Natural killer cell treated with Interleukin-12 subunit alpha and Interleukin-12 subunit beta and Interleukin-15 and Interleukin-18, amount 100 ng/mL, for 72 hours (primary cell): ENCODE measurements around the gene EML1. TPM values are rescaled to one million over a fixed set of nuclear protein-coding genes. Genes with fewer than 3 reads are reported as not detected.

Experiments
- ATAC-seq, 2 donors: fragments of 150-1000 bp; cut with Tn5 transposase in 1 of 2; sonication (Bioruptor Pico), chemical (Tn5 transposase) in 1 of 2; 2 replicates each; pipeline ENCODE4 v1.10.0; 2021
- DNase-seq: peaks from one replicate; pipeline ENCODE4 v3.0.0; 2022; ENCODE audit warnings: low spot score
- H3K27ac Mint-ChIP-seq, 2 donors: 1 replicate in 1 of 2; 2 replicates in 1 of 2; pipeline ENCODE4 v1.8.0; 2022; ENCODE audit warnings: mixed read lengths in 2 of 2, mild to moderate bottlenecking in 1 of 2, moderate library complexity in 1 of 2
- H3K27me3 Mint-ChIP-seq, 2 donors: 1 replicate in 1 of 2; 2 replicates in 1 of 2; pipeline ENCODE4 v1.8.0; 2022; ENCODE audit warnings: mixed read lengths in 2 of 2
- H3K36me3 Mint-ChIP-seq: one replicate; pipeline ENCODE4 v1.8.0; 2022; ENCODE audit warnings: mixed read lengths
- H3K4me1 Mint-ChIP-seq, 2 donors: 1 replicate in 1 of 2; 2 replicates in 1 of 2; pipeline ENCODE4 v1.8.0; 2022; ENCODE audit warnings: low read depth in 2 of 2, mixed read lengths in 2 of 2, mild to moderate bottlenecking in 1 of 2
- H3K4me3 Mint-ChIP-seq: one replicate; pipeline ENCODE4 v1.8.0; 2022; ENCODE audit warnings: mixed read lengths
- H3K9me3 Mint-ChIP-seq: 2 replicates; pipeline ENCODE4 v1.8.0; 2022; ENCODE audit warnings: mixed read lengths
- total RNA-seq, 2 donors: library from RNA; stranded (reverse); gene quantifications; one replicate each; pipeline ENCODE4 v1.2.3, GENCODE V29; 2022

Gene EML1
- total RNA-seq, 2 donors from 2014 or later = 1.4 TPM; not detected in 1

DNA sequence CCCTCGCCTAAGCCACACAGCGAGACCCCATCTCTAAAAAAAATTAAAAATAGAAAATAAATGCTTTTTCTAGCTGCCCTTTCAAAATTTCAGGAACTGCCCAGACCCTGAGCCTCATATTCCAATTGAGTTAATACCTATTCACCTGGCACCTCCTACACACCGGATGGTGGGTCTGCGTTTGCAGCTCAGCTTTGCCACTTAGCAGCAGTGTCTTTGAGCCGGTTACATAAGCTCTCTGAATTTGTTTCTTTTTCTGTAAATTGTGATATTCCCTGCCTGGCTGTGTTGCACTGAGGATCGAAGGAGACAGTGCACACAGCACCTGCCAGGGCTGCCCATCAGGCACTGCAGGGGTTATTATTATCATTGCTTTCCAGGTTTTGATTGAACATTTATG lies 125.6 kb downstream of the EML1 start:
- ATAC-seq (no peak), DNase-seq (no peak)
- Mint-ChIP-seq H3K9me3 (no peaks in the 10 kb centered on the region), H3K4me1 (no peaks in the 10 kb centered on the region), H3K27ac (no peak overlapping the region), H3K36me3 (no peaks in the 10 kb centered on the region), H3K27me3 (peaks cover 17 to 30% of the 10 kb centered on the region in 2 donors), H3K4me3 (no peak overlapping the region)

DNA sequence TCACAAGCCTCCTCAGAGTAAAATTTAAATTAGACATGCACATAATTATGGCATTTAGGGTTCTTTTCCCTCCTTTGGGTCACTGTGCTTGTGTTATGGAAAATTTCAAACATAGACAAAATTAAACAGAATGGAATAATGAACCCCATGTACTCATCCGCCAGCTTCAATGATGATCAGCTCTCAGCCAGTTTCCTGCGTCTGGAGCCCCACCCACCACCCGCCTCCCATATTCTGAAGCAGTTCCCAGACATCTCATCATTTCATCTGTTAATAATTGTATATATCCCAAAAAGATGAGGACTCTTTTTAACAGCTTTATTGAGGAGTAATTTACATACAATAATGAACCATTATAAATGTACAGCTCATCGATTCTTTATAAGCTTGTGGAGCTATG lies 128.2 kb downstream of the EML1 start:
- Mint-ChIP-seq H3K4me3 (no peak overlapping the region), H3K36me3 (no peaks in the 10 kb centered on the region), H3K9me3 (no peaks in the 10 kb centered on the region), H3K27me3 (peaks cover 19 to 26% of the 10 kb centered on the region in 2 donors), H3K4me1 (no peaks in the 10 kb centered on the region), H3K27ac (no peak overlapping the region)
- ATAC-seq (no peak), DNase-seq (no peak)

DNA sequence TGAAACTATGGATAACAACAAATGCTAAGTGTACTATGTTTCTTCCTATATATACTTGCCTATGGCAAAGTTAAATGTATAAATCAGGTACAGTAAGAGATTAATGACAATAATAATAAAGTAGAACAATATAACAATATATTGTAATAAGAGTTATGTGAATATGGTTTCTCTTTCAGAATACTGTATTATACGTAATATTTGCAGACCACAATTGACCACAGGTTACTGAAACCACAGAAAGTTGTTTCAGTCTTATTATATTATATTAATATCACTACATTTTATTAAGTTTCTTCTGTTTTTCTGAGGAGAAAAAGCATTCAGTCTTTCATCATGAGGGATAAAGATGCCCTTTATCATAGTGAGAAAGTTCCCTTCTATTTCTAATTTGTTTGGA lies 131.2 kb downstream of the EML1 start:
- Mint-ChIP-seq H3K27ac (no peak overlapping the region), H3K9me3 (no peaks in the 10 kb centered on the region), H3K36me3 (peaks cover 8% of the 10 kb centered on the region), H3K4me3 (no peak overlapping the region), H3K4me1 (no peaks in the 10 kb centered on the region), H3K27me3 (peaks cover 14 to 19% of the 10 kb centered on the region in 2 donors)
- ATAC-seq = no peak
- no peak for DNase-seq

DNA sequence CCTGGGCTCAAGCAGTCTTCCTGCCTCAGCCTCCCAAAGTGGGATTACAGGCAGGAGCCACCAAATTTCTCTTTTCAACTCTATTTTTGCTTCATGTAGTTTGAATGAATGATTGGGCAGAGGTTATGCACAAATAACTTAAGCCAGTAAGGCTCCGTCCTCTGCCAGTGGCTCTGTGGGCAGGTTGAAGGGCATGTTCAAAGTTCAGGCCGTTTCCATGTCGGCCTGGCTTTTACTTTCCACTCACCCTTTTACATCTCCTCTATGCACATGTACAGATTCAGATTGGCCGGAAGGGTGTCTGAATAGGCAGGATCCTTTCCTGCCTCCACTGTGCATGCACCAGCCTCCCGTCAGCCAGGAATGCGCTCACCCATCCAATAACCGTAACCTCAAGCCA lies 132.3 kb downstream of the EML1 start:
- H3K27me3 Mint-ChIP-seq = peaks cover 11 to 14% of the 10 kb centered on the region in 2 donors
- no peaks in the 10 kb centered on the region for H3K9me3 Mint-ChIP-seq
- peaks cover 8% of the 10 kb centered on the region for H3K36me3 Mint-ChIP-seq
- no peak overlapping the region for H3K4me3 Mint-ChIP-seq
- ATAC-seq (no peak), DNase-seq (no peak)
- no peak overlapping the region for H3K27ac Mint-ChIP-seq
- H3K4me1 Mint-ChIP-seq = no peaks in the 10 kb centered on the region

DNA sequence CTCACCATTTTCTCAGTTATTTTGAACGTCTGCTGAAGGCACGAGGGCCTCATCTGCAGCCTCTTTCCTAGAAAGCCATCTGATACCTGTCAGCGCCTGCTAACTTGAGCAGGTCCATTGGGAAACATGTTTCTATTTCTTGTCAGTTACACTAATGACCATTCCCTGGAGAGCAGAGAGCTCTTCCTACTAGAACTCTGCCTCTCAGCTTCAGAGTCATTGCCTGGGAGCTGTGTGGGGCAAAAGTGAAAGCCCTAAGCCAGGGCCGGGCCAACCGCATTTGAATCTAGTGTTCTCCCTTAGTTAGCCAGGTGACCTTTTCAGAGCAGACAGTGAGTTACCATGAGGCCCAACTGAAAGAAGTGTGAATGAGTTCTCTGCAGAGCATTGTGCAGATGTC lies 135.8 kb downstream of the EML1 start:
- Mint-ChIP-seq H3K36me3 (peaks cover 8% of the 10 kb centered on the region), H3K27ac (peak overlapping the region in 1 of 2 donors; percentile 15), H3K27me3 (peaks cover 9 to 12% of the 10 kb centered on the region in 2 donors), H3K4me3 (no peak overlapping the region), H3K4me1 (no peaks in the 10 kb centered on the region), H3K9me3 (no peaks in the 10 kb centered on the region)
- DNase-seq = no peak
- ATAC-seq = no peak

DNA sequence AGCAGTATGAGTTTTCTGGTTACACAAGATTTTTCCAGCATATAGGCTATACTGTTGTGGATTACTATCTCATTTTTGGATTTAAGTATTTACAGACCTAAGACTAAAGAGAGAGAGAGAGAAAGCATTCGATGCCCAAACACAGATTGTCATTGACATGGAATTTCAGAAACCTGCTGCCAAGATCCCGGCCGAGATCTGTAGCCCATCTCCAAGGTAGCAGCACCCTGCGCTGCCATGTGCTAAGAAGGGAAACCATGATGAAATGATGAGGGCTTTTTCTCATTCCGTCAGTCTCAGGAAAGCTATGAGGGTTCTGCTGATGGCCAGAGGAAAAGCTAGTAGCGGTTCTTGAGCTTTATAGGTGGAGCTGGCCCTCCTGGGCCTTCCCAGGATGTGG lies 136.4 kb downstream of the EML1 start:
- Mint-ChIP-seq H3K4me3 (no peak overlapping the region), H3K27me3 (peaks cover 9 to 12% of the 10 kb centered on the region in 2 donors), H3K36me3 (peaks cover 8% of the 10 kb centered on the region), H3K9me3 (no peaks in the 10 kb centered on the region), H3K27ac (peak overlapping the region in 1 of 2 donors; percentile 15), H3K4me1 (no peaks in the 10 kb centered on the region)
- ATAC-seq = no peak
- no peak for DNase-seq

DNA sequence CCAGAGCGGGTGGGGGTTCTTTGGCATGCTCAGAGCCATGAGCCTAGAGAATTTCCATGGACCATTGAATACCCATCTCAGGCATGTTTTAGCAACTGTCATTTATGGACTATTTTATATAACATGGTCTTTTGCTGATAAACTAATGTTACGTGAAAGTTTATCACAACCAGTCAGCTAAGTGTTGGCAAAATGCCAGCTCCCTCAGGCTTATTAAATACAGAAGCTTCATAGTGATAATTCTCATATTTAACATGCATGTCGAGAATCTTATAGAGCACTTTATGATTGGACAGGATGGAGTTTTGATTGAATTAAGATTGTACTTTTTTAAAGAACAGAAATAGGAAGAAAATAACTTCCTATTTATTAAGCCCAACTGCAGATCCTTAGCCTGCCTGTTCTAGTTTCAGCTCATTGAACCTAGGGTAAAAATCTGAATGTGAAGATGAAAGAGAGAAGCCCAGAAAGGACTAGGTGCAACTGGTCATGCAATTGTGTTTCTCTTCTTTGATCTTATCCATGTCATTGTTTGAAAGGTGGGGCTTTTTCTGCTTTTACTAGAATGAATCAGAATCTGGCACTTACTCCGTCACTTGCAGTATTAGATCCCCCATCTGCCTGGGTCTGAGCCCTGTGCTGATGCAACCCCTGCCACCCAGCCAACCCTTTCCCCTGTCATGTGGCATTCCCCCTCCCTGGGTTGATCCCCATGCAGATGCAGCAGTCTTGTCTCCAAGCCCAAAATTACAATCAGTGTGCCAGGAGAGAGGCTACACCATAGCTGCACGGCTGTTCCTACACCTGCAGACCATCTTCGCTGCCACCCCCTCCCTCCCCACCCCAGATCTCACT lies 137.4 kb downstream of the EML1 start:
- peak in 1 of 2 donors; percentile 69 for ATAC-seq
- Mint-ChIP-seq H3K36me3 (peaks cover 8% of the 10 kb centered on the region), H3K4me3 (no peak overlapping the region), H3K4me1 (no peaks in the 10 kb centered on the region), H3K9me3 (no peaks in the 10 kb centered on the region), H3K27me3 (peaks cover 9% of the 10 kb centered on the region in 2 donors), H3K27ac (no peak overlapping the region)
- DNase-seq = no peak

DNA sequence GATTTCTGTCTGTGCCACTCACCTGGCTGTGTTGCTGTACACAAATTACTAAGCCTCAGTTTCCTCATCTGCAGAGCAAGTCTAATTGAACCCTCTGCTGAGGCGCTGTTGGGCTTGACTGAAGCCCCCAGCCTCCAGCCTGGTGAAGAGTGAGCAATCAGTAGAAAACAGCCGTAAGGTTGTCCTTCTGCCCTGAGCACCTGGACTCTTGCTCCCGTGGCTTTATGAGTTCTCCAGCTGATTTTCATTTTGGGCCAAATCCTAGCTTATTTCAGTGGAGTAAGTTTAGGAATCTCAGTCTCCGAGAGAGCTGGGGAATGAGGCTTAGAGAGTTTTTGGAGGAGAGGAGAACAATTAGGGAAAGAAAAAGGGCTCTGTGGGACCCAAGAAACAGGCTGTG lies 138.1 kb downstream of the EML1 start:
- Mint-ChIP-seq H3K27ac (no peak overlapping the region), H3K9me3 (no peaks in the 10 kb centered on the region), H3K27me3 (peaks cover 9% of the 10 kb centered on the region in 2 donors), H3K4me1 (no peaks in the 10 kb centered on the region), H3K4me3 (no peak overlapping the region), H3K36me3 (peaks cover 8% of the 10 kb centered on the region)
- ATAC-seq = no peak
- no peak for DNase-seq

DNA sequence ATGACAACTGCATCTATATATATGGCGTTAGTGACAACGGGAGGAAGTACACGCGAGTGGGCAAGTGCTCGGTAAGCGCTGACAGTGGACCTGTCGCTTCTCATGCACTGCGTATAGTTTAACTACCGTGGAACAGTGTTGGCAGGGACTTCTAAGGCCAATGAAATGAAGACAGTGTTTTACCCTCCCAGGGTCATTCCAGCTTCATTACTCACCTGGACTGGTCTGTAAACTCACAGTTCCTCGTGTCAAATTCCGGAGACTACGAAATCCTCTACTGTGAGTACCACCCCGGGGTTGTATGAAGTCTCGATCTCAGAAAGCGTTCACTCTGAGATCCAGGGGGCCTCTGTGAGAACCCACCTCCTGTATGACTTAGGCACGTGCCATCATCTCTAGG lies 142.8 kb downstream of the EML1 start:
- Mint-ChIP-seq H3K36me3 (no peaks in the 10 kb centered on the region), H3K9me3 (no peaks in the 10 kb centered on the region), H3K4me1 (no peaks in the 10 kb centered on the region), H3K4me3 (no peak overlapping the region), H3K27me3 (peaks cover 7 to 9% of the 10 kb centered on the region in 2 donors), H3K27ac (no peak overlapping the region)
- ATAC-seq (no peak), DNase-seq (no peak)

DNA sequence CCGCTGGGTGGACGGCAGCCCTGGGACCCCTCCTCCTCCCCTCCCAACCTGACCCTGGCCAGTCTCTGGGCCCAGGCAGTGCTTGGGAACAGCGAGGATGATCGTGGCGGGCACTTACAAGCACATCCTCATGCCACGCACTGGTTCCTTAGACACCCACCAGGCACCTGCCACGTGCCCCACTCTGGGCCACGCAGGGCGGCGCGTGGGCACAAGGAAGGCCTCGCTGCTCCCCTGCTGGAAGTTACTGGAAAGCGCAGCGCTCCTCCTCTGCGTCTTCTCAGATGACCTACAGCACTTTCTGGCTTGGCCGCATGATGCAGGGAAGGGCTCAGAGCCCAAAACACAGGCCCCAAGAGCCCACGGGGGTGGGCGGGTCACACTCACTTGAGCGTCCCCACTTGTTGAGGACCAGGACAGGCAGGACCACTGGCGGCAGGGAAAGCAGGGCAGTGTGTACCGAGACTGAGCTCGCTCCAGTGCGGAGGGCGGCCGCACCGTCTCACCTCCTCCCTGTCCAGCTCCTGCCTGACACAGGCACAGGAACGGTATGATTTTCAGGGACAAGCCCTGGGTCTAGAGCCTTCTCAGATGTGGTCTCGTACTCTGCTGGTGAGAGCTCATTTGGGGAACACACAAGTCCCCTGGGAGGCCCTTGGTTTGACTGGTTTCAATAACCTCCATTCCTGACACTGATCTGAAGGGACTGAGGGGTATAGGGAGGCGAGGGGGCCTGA lies 143.7 kb downstream of the EML1 start:
- Mint-ChIP-seq H3K27me3 (peaks cover 1 to 2% of the 10 kb centered on the region in 2 donors), H3K4me1 (no peaks in the 10 kb centered on the region), H3K9me3 (no peaks in the 10 kb centered on the region), H3K27ac (no peak overlapping the region), H3K4me3 (no peak overlapping the region), H3K36me3 (no peaks in the 10 kb centered on the region)
- no peak for DNase-seq
- ATAC-seq = no peak

DNA sequence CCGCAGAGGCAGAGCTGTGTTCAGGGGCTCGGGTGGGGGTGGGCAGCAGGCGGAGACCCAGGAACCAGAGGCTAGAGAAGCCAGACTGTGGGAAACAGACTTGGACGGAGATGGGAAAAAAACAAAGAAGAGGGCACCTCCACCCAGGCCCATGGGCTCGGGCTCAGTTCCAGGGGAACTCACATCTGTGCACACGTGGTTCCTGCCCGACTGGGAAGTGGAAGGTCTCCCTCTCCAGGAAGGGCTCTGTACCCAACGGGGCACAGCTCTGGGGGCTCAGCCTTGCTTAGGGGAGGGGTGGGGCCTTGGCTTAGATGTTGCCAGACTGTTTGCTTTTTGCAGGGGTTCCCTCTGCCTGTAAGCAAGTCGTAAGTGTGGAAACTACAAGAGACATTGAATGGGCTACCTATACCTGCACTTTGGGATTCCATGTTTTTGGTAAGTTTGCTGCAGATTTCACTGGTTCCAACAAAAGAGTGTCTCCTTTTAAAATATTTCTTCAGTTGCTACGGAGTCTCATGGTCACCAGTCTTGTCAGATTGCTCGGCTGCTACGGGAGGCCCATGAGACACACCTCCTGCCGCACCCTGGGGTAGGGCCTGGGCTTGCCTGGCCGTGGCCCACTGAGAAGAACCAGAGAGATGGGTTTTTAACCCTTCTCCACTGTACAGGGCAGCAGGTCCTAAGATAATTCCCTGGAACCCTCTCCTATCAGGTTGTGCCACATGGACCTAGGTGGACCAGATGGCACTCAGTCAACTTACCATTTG lies 144.4 kb downstream of the EML1 start:
- no peaks in the 10 kb centered on the region for H3K36me3 Mint-ChIP-seq
- H3K4me1 Mint-ChIP-seq = no peaks in the 10 kb centered on the region
- no peak for ATAC-seq
- no peak overlapping the region for H3K4me3 Mint-ChIP-seq
- no peak overlapping the region for H3K27ac Mint-ChIP-seq
- no peaks in the 10 kb centered on the region for H3K9me3 Mint-ChIP-seq
- H3K27me3 Mint-ChIP-seq = no peaks in the 10 kb centered on the region
- DNase-seq = no peak

DNA sequence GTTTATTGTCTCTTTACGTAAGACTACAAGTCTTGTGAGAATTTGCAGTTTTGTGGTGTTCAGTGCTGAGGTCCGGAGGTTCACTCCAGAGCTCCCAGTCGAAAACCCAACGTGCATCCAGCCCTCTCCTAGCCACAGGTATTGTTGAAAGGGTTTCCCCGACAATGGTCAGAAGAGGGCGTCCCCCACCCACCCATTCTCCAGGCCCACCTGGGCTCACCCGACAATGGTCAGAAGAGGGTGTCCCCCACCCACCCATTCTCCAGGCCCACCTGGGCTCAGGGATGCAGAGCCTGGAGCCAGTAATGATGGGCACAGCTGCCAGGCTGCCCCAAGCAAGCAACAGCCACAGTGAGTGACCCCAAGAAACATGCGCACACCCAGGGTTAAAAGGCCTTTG lies 145.2 kb downstream of the EML1 start:
- no peak overlapping the region for H3K4me3 Mint-ChIP-seq
- DNase-seq (no peak), ATAC-seq (no peak)
- no peaks in the 10 kb centered on the region for H3K4me1 Mint-ChIP-seq
- no peaks in the 10 kb centered on the region for H3K9me3 Mint-ChIP-seq
- H3K27ac Mint-ChIP-seq = no peak overlapping the region
- peaks cover 4 to 5% of the 10 kb centered on the region in 2 donors for H3K27me3 Mint-ChIP-seq
- no peaks in the 10 kb centered on the region for H3K36me3 Mint-ChIP-seq

DNA sequence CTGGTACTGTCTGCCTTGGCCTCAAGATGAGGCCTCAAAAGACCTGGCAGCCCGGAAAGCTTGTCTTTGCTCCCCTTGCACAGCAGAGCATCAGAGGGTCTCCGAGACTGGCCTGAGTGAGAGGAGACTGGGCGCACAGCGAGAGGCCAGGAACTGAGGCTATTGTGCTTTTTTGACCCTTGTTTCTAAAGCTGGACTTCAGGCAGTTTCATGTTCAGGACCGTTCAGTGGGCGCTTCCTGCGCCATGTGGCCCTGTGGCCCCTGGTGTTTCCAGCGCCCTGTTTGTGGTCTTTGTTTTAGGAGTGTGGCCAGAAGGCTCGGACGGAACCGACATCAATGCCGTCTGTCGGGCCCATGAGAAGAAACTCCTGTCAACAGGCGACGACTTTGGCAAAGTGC lies 145.7 kb downstream of the EML1 start:
- no peaks in the 10 kb centered on the region for H3K9me3 Mint-ChIP-seq

DNA sequence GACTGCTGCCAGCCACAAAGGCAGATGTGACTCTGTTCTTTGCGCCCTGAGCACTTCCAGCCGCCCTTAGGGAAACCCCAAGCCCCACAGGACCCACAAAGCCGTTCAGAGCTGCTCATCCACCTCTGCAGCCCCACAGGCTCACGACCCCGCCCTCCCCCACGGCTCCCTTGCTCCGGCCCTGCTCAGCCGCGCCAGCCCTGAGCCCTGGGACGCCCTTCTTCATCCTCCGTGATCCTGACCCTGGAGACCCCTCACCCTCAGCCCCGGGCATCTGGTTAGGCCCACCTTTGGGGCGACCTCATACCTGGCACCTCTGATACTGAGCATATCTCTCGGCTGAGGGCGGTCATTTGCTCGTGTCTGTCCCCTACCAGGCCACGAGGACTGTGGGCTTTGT lies 146.2 kb downstream of the EML1 start:
- Mint-ChIP-seq H3K4me1 (no peaks in the 10 kb centered on the region), H3K4me3 (no peak overlapping the region), H3K27ac (no peak overlapping the region), H3K27me3 (peaks cover 4 to 6% of the 10 kb centered on the region in 2 donors), H3K9me3 (no peaks in the 10 kb centered on the region), H3K36me3 (no peaks in the 10 kb centered on the region)
- DNase-seq (peak; percentile 34), ATAC-seq (no peak)

More for the DNA sequence above, 145.7 kb downstream of the EML1 start:
- H3K36me3 Mint-ChIP-seq = no peaks in the 10 kb centered on the region
- H3K4me1 Mint-ChIP-seq = no peaks in the 10 kb centered on the region
- ATAC-seq (no peak), DNase-seq (peak; percentile 31)
- H3K4me3 Mint-ChIP-seq = no peak overlapping the region
- peaks cover 4 to 6% of the 10 kb centered on the region in 2 donors for H3K27me3 Mint-ChIP-seq
- H3K27ac Mint-ChIP-seq = no peak overlapping the region
